ENCODE measurements around the gene FKBP1A. TPM values are rescaled to one million over a fixed set of nuclear protein-coding genes. Genes with fewer than 3 reads are reported as not detected.
A peak's percentile ranks its signal among the peaks of the same experiment; 100 is the strongest.

The FKBP1A gene
- total and polyA plus RNA-seq, 2 of the 4 experiments (the other 2 are of a cell fraction): 120 to 528 TPM

DNA sequence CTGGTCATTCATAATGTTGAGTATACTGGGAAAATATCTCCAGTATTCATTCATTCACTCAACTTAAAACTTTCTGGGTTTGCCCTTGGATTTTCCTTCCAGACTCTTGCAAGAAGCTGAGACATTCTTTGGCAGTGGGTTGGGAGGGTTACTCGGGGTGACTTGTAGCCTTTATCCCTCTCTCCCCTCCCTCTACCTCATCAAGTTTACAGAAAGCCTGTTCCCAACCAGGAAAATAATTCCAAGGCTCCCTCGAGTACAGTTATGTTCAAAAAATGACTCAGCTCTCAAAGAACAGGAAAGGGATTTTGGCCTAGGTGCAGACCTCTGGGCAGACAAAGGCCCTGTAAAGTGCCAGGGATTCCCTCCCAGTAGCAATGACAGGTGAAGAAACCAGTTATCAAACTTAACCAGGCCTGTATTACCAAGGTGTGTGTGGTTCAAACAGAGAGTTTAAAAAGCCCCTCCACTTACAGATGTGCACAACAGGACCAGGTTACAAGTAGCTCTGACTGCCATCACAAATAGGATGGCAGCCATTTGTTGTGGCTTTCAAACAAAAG is 22.2 kb downstream of the FKBP1A start:
- Histone ChIP-seq H4K91ac (ENCODE audit: insufficient read depth, low read depth, low read length) (no peak overlapping the region), H3K9me1 (ENCODE audit: insufficient read depth, low read length) (peaks cover 43% of the 10 kb centered on the region), H3K36me3 (ENCODE audit: control insufficient read depth, insufficient read depth, low read length) (peaks cover 24% of the 10 kb centered on the region), H3K4me3 (ENCODE audit: insufficient read depth, low read depth, low read length) (no peak overlapping the region), H2BK120ac (ENCODE audit: low read depth, low read length) (no peak overlapping the region), H2BK15ac (ENCODE audit: low read depth, low read length) (no peak overlapping the region), H3K27ac (ENCODE audit: insufficient read depth, low read length) (peak overlapping the region; percentile 15; the same call in 1 of the 2 replicates), H3K9me3 (ENCODE audit: control insufficient read depth, insufficient read depth, low read length) (no peaks in the 10 kb centered on the region), H2AK5ac (ENCODE audit: low read depth, low read length) (peak overlapping the region; percentile 36), H3K9ac (ENCODE audit: low read depth, low read length) (no peak overlapping the region), H3K79me1 (ENCODE audit: low read depth in 1 of 2, low read length in 2 of 2) (peaks cover 46 to 87% of the 10 kb centered on the region in 2 experiments), H3K4ac (ENCODE audit: low read depth, low read length) (peak overlapping the region; percentile 51), H4K8ac (ENCODE audit: low read depth in 2 of 2, low read length in 2 of 2) (peak overlapping the region in 1 of 2 experiments; percentile 17; a peak in 1 of 4 replicates), H4K5ac (ENCODE audit: low read depth, low read length) (no peak overlapping the region), H3K56ac (ENCODE audit: extremely low read depth, insufficient read depth, low read length) (no peak overlapping the region), H2BK20ac (ENCODE audit: low read depth, low read length) (peak overlapping the region; percentile 2; the same call in 1 of the 2 replicates), H4K20me1 (ENCODE audit: insufficient read depth, low read length) (peaks cover 54% of the 10 kb centered on the region), H3K4me2 (ENCODE audit: low read depth, low read length) (no peak overlapping the region), H2AFZ (replicated peaks; ENCODE audit: low read length, poor library complexity) (no peak overlapping the region), H3K23ac (ENCODE audit: low read depth, low read length) (peak overlapping the region; percentile 35; the same call in 1 of the 2 replicates), H2BK5ac (ENCODE audit: low read depth, low read length, poor library complexity, severe bottlenecking) (peak overlapping the region; percentile 39), H2AK9ac (replicated peaks; ENCODE audit: low read depth, low read length, poor library complexity) (peak overlapping the region; percentile 20), H3K4me1 (ENCODE audit: control insufficient read depth, insufficient read depth, low read length) (peaks cover 23% of the 10 kb centered on the region), H3K14ac (replicated peaks; ENCODE audit: low read depth, low read length) (no peak overlapping the region), H3K18ac (ENCODE audit: low read depth, low read length) (peak overlapping the region; percentile 11; the same call in 1 of the 2 replicates), H3K27me3 (ENCODE audit: control insufficient read depth, insufficient read depth, low read length) (no peaks in the 10 kb centered on the region)
- intact Hi-C loops (cut with micrococcal nuclease): loop anchor here (5.0 kb wide), 1 partner anchor 67 kb away; no protein-coding TSS in a partner anchor
- ATAC-seq (ENCODE audit: low read depth) (peak; percentile 66), DNase-seq (peak; percentile 67)
- CTCF ChIA-PET: interaction anchor here (0.9 to 1.0 kb wide), 2 partner anchors 27 to 140 kb away, joined by 3 read pairs; no protein-coding TSS in a partner anchor
- dilution Hi-C loops (cut with HindIII; ENCODE audit: low sequenced_read_pairs, unreplicated experiment): no loop called here
- in situ Hi-C loops (cut with MboI; ENCODE audit: low sequenced_read_pairs): no loop called here
- POLR2A ChIA-PET (ENCODE audit: unreplicated experiment): no interaction called here
- WGBS, 2 experiments (ENCODE audit: extremely low coverage in 2 of 2, insufficient read length in 1 of 2): 0% methylated on average over 1 of the region's 2 CpGs; no CpG with 5 or more reads in 1 of the 2 experiments
- BruUV-seq (replicated peaks): no TSS peak
- TF ChIP-seq NFE2L2 (IDR thresholded peaks at IDR 0.05; ENCODE audit: low read depth, low read length) (no peak), CHD1 (IDR thresholded peaks at IDR 0.05; ENCODE audit: low read depth, low read length) (no peak), BHLHE40 (IDR thresholded peaks at IDR 0.05; ENCODE audit: low read depth, low read length) (no peak), POLR2A (IDR thresholded peaks at IDR 0.05; ENCODE audit: low read depth, low read length) (no peak), MAZ (IDR thresholded peaks at IDR 0.05; ENCODE audit: borderline replicate concordance, low read depth, low read length) (no peak), FOS (IDR thresholded peaks at IDR 0.05; ENCODE audit: low read depth, low read length) (no peak), RCOR1 (IDR thresholded peaks at IDR 0.05; ENCODE audit: insufficient replicate concordance, low read length) (no peak), CEBPB (IDR thresholded peaks at IDR 0.05; ENCODE audit: low read depth, low read length) (no peak), MXI1 (IDR thresholded peaks at IDR 0.05; ENCODE audit: borderline replicate concordance, low read depth, low read length) (no peak), RAD21 (IDR thresholded peaks at IDR 0.05; ENCODE audit: low read length) (no peak), SMC3 (IDR thresholded peaks at IDR 0.05; ENCODE audit: low read depth, low read length) (no peak), RFX5 (IDR thresholded peaks at IDR 0.05; ENCODE audit: low read depth, low read length) (no peak)
- TF ChIP-seq, protein P1, sequence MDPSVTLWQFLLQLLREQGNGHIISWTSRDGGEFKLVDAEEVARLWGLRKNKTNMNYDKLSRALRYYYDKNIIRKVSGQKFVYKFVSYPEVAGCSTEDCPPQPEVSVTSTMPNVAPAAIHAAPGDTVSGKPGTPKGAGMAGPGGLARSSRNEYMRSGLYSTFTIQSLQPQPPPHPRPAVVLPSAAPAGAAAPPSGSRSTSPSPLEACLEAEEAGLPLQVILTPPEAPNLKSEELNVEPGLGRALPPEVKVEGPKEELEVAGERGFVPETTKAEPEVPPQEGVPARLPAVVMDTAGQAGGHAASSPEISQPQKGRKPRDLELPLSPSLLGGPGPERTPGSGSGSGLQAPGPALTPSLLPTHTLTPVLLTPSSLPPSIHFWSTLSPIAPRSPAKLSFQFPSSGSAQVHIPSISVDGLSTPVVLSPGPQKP (IDR thresholded peaks at IDR 0.05; ENCODE audit: borderline replicate concordance, low read depth, low read length): no peak
- TF ChIP-seq, protein P2, sequence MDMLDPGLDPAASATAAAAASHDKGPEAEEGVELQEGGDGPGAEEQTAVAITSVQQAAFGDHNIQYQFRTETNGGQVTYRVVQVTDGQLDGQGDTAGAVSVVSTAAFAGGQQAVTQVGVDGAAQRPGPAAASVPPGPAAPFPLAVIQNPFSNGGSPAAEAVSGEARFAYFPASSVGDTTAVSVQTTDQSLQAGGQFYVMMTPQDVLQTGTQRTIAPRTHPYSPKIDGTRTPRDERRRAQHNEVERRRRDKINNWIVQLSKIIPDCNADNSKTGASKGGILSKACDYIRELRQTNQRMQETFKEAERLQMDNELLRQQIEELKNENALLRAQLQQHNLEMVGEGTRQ (IDR thresholded peaks at IDR 0.05; ENCODE audit: low read depth, low read length): no peak
- TF ChIP-seq, protein P3, sequence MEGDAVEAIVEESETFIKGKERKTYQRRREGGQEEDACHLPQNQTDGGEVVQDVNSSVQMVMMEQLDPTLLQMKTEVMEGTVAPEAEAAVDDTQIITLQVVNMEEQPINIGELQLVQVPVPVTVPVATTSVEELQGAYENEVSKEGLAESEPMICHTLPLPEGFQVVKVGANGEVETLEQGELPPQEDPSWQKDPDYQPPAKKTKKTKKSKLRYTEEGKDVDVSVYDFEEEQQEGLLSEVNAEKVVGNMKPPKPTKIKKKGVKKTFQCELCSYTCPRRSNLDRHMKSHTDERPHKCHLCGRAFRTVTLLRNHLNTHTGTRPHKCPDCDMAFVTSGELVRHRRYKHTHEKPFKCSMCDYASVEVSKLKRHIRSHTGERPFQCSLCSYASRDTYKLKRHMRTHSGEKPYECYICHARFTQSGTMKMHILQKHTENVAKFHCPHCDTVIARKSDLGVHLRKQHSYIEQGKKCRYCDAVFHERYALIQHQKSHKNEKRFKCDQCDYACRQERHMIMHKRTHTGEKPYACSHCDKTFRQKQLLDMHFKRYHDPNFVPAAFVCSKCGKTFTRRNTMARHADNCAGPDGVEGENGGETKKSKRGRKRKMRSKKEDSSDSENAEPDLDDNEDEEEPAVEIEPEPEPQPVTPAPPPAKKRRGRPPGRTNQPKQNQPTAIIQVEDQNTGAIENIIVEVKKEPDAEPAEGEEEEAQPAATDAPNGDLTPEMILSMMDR (conservative IDR thresholded peaks at IDR 0.05; ENCODE audit: low read depth, low read length): no peak
